Endothelial cell of umbilical vein (primary cell): ENCODE measurements around the gene TTC33. TPM values are rescaled to one million over a fixed set of nuclear protein-coding genes. Genes with fewer than 3 reads are reported as not detected.

ENCODE experiments used
- BruUV-seq: library from RNA; stranded (reverse); fragments of 400-500 nt; replicated peaks from 2 replicates; lab custom pipeline; 2021; lab: Mats Ljungman, UMichigan
- CTCF ChIA-PET: fragments of 300-600, 350-600 bp; sonication (Branson Sonifier 250); formaldehyde crosslinking; loops from one replicate; lab custom pipeline; 2021; ENCODE audit warnings: antibody characterized with exemption, inconsistent platforms; lab: Charles Lee
- POLR2A ChIA-PET: fragments of 300-600, 350-600 bp; sonication (Branson Sonifier 250); formaldehyde crosslinking; loops from one replicate; lab custom pipeline; 2021; ENCODE audit warnings: antibody characterized with exemption, inconsistent platforms; lab: Charles Lee
- DNase-seq: peaks from one replicate; pipeline ENCODE4 v3.0.0-alpha.2; 2011; ENCODE audit warnings: low read depth, low spot score
- FAIRE-seq: peaks from 2 replicates; lab custom pipeline; 2011; peaks lifted over from hg19 to GRCh38; lab: Jason Lieb, UNC
- H2AFZ ChIP-seq: 2 replicates; pipeline ENCODE4 v1.6.0; 2012; ENCODE audit warnings: low read depth, low read length, control low read depth, inconsistent platforms
- H3K27ac ChIP-seq: 2 replicates; pipeline ENCODE4 v1.5.1; 2011; ENCODE audit warnings: low read depth, mild to moderate bottlenecking, control low read depth, low read length, moderate library complexity; ENCODE audit not compliant: insufficient read depth
- H3K27me3 ChIP-seq, 2 experiments: 2 replicates each; pipeline versions ENCODE4 v1.6.0 to v1.6.1; 2011; ENCODE audit warnings: low read length in 2 of 2, mixed read lengths in 1 of 2; ENCODE audit not compliant: control insufficient read depth in 2 of 2, insufficient read depth in 2 of 2
- H3K36me3 ChIP-seq, 2 experiments: 2 replicates in 1 of 2; 3 replicates in 1 of 2; pipeline ENCODE4 v1.5.1; 2011; ENCODE audit warnings: low read length in 2 of 2, mild to moderate bottlenecking in 1 of 2, moderate library complexity in 1 of 2; ENCODE audit not compliant: control insufficient read depth in 2 of 2, insufficient read depth in 2 of 2; ENCODE audit errors: extremely low read depth in 1 of 2
- H3K4me1 ChIP-seq: 3 replicates; pipeline ENCODE4 v1.5.1; 2011; ENCODE audit warnings: mild to moderate bottlenecking, low read length; ENCODE audit not compliant: control insufficient read depth, insufficient read depth; ENCODE audit errors: extremely low read depth
- H3K4me2 ChIP-seq: 2 replicates; pipeline ENCODE4 v1.6.1; 2011; ENCODE audit warnings: low read length, control low read depth, mixed read lengths; ENCODE audit not compliant: insufficient read depth
- H3K4me3 ChIP-seq, 3 experiments: fragments of 200-600 bp in 1 of 3; sonication (generic), shearing (Covaris generic) in 1 of 3; replicated peaks in 1 of 3; 2 replicates each; pipeline ENCODE4 v1.5.1; 2011 to 2016; ENCODE audit warnings: control low read depth in 3 of 3, low read length in 3 of 3, mild to moderate bottlenecking in 2 of 3, inconsistent platforms in 1 of 3, low read depth in 1 of 3, moderate library complexity in 1 of 3; ENCODE audit not compliant: insufficient read depth in 1 of 3
- H3K79me2 ChIP-seq: 2 replicates; pipeline ENCODE4 v1.6.0; 2012; ENCODE audit warnings: low read length, inconsistent platforms; ENCODE audit not compliant: control insufficient read depth, insufficient read depth
- H3K9ac ChIP-seq: replicated peaks from 2 replicates; pipeline ENCODE3; 2011; ENCODE audit warnings: low read length, control low read depth; ENCODE audit not compliant: insufficient read depth; ENCODE audit errors: extremely low read depth
- H3K9me1 ChIP-seq: replicated peaks from 3 replicates; pipeline ENCODE4 v1.6.0; 2011; ENCODE audit warnings: mild to moderate bottlenecking, low read length; ENCODE audit not compliant: control insufficient read depth, insufficient read depth; ENCODE audit errors: extremely low read depth
- H3K9me3 ChIP-seq: replicated peaks from 2 replicates; pipeline ENCODE4 v1.5.1; 2012; ENCODE audit warnings: low read length, inconsistent platforms; ENCODE audit not compliant: control insufficient read depth, insufficient read depth
- H4K20me1 ChIP-seq: replicated peaks from 2 replicates; pipeline ENCODE3; 2011; ENCODE audit warnings: mild to moderate bottlenecking, low read length; ENCODE audit not compliant: control insufficient read depth, insufficient read depth; ENCODE audit errors: extremely low read depth
- CTCF ChIP-seq, 2 donors: IDR thresholded peaks; 1 replicate in 1 of 2; 2 replicates in 1 of 2; pipeline ENCODE4 v1.5.1; 2011; ENCODE audit warnings: low read length in 2 of 2, mild to moderate bottlenecking in 2 of 2, moderate library complexity in 2 of 2, control low read depth in 1 of 2, inconsistent platforms in 1 of 2, low read depth in 1 of 2; ENCODE audit not compliant: insufficient read depth in 1 of 2; ENCODE audit errors: extremely low read depth in 1 of 2
- EZH2 ChIP-seq: IDR thresholded peaks from 2 replicates; pipeline ENCODE4 v1.6.1; 2012; ENCODE audit warnings: borderline replicate concordance, low read depth, mild to moderate bottlenecking, moderate library complexity, low read length, inconsistent platforms; ENCODE audit not compliant: severe bottlenecking
- FOS ChIP-seq: IDR thresholded peaks from 2 replicates; pipeline ENCODE4 v1.6.1; 2011; ENCODE audit warnings: mild to moderate bottlenecking, low read length, moderate library complexity, borderline replicate concordance; ENCODE audit not compliant: insufficient read depth
- GATA2 ChIP-seq: IDR thresholded peaks from 2 replicates; pipeline ENCODE4 v1.7.0; 2011; ENCODE audit warnings: low read depth, mild to moderate bottlenecking, moderate library complexity, mixed read lengths, low read length; ENCODE audit not compliant: insufficient read length, insufficient read depth
- JUN ChIP-seq: IDR thresholded peaks from 2 replicates; pipeline ENCODE4 v1.6.1; 2011; ENCODE audit warnings: borderline replicate concordance, low read depth; ENCODE audit not compliant: insufficient read length, insufficient read depth
- MAX ChIP-seq: IDR thresholded peaks from 2 replicates; pipeline ENCODE4 v1.6.1; 2011; ENCODE audit not compliant: insufficient read depth, insufficient read length
- MYC ChIP-seq: IDR thresholded peaks from one replicate; pipeline ENCODE4 v1.6.1; 2011; ENCODE audit warnings: mild to moderate bottlenecking, low read depth, low read length
- POLR2A ChIP-seq: IDR thresholded peaks from 2 replicates; pipeline ENCODE4 v1.6.1; 2012; ENCODE audit warnings: low read depth, mild to moderate bottlenecking, control low read depth, low read length
- POLR2AphosphoS5 ChIP-seq: IDR thresholded peaks from 2 replicates; pipeline ENCODE4 v1.6.1; 2012; ENCODE audit warnings: low read depth, mild to moderate bottlenecking, control low read depth, low read length, moderate library complexity; ENCODE audit not compliant: insufficient read depth
- dilution Hi-C: fragments of 300-500 bp; cut with MboI; formaldehyde crosslinking; loops from one replicate; pipeline ENCODE4 v1.15.0; 2019; ENCODE audit warnings: low sequenced_read_pairs; ENCODE audit not compliant: extremely low pct_ligation_motif_present
- intact Hi-C: fragments of 100-400 bp; cut with micrococcal nuclease; formaldehyde crosslinking; loops from one replicate; pipeline ENCODE4 v1.10.0; 2022
- polyA plus RNA-seq, 4 experiments: library from polyadenylated mRNA; depleted of rRNA in 3 of 4; stranded (reverse) in 3 of 4; unstranded in 1 of 4; fragments of >200 nt; gene quantifications; 2 replicates each; pipeline versions ENCODE4 v1.2.1 to v1.2.3, GENCODE V29; 2011 to 2012; ENCODE audit warnings: missing spikeins in 1 of 4
- total RNA-seq: library from RNA; stranded (reverse); gene quantifications from 2 replicates; pipeline ENCODE4 v1.2.3, GENCODE V29; 2021

TTC33 gene
- total and polyA plus RNA-seq, 2 donors (not counting 3 experiments of a cell fraction or from before 2014, with no cell fraction given), result 2.2 to 11.7 TPM

- Histone ChIP-seq H3K27me3 (no peaks in the 10 kb centered on the region), H4K20me1 (no peaks in the 10 kb centered on the region), H3K36me3 (no peaks in the 10 kb centered on the region), H3K9me3 (no peaks in the 10 kb centered on the region), H3K79me2 (no peaks in the 10 kb centered on the region), H3K4me3 (no peak overlapping the region), H3K27ac (no peak overlapping the region), H3K4me1 (no peaks in the 10 kb centered on the region), H3K9me1 (no peaks in the 10 kb centered on the region), H3K9ac (no peak overlapping the region), H3K4me2 (no peak overlapping the region), H2AFZ (no peak overlapping the region)
- no peak for DNase-seq
- intact Hi-C loops, result no loop called here
- no peak for TF ChIP-seq CTCF (IDR thresholded peaks at IDR 0.05; ENCODE audit: extremely low read depth in 1 of 2, insufficient read depth in 1 of 2, low read depth in 1 of 2, low read length in 2 of 2)
- TF ChIP-seq EZH2, result no peak
- TF ChIP-seq FOS, result no peak
- no peak for TF ChIP-seq MYC
- TF ChIP-seq MAX, result no peak
- TF ChIP-seq POLR2A, result no peak
- TF ChIP-seq JUN, result no peak
- TF ChIP-seq POLR2AphosphoS5, result no peak
- TF ChIP-seq GATA2, result no peak
- CTCF ChIA-PET, result no interaction called here
- no peak for FAIRE-seq
- POLR2A ChIA-PET, result no interaction called here
- dilution Hi-C loops, result no loop called here
- BruUV-seq, result no TSS peak
Measured at GRCh38 chr5:40577718-40578117, 178.0 kb downstream of the TTC33 start.
